HG03159 (cell line): ENCODE data around the gene PTPN1.
"Not testable (repeated sequence)": the region's sequence is repeated elsewhere in the genome, so short reads cannot be mapped to it uniquely, and the experiment has no call there.

Source experiments
- ATAC-seq: cut with Tn5 transposase; IDR thresholded peaks from one replicate; pipeline ENCODE4 v1.9.1; 2021; ENCODE audit warnings: mild to moderate bottlenecking, moderate library complexity; ENCODE audit not compliant: unreplicated experiment

The PTPN1 gene

GRCh38 chr20:50509923-50510705 lies at the start of gene PTPN1:
Gene PTPN1, plus strand, starts transcription at chr20:50510383. Its CDS starts 145 bp downstream, at chr20:50510528.
- ATAC-seq = peak; percentile 85

- no peak for ATAC-seq
Observed at GRCh38 chr20:50460608-50461267, 49.4 kb upstream of the PTPN1 start.

- ATAC-seq = no peak
Observed at GRCh38 chr20:50462093-50462690, 48.0 kb upstream of the PTPN1 start.

- peak; percentile 67 for ATAC-seq
Observed at GRCh38 chr20:50464026-50464724, 46.0 kb upstream of the PTPN1 start.

- ATAC-seq = no peak
Observed at GRCh38 chr20:50464725-50465650, 45.2 kb upstream of the PTPN1 start.

GRCh38 chr20:50467174-50467573 lies 43.0 kb upstream of the PTPN1 start:
- ATAC-seq = no peak

GRCh38 chr20:50467718-50468356 lies 42.3 kb upstream of the PTPN1 start:
- ATAC-seq = no peak

GRCh38 chr20:50468378-50468798 lies 41.8 kb upstream of the PTPN1 start:
- no peak for ATAC-seq

GRCh38 chr20:50469176-50469723 lies 40.9 kb upstream of the PTPN1 start:
- ATAC-seq = no peak

GRCh38 chr20:50469796-50470195 lies 40.4 kb upstream of the PTPN1 start:
- no peak for ATAC-seq

- no peak for ATAC-seq
Observed at GRCh38 chr20:50470264-50470858, 39.8 kb upstream of the PTPN1 start.

GRCh38 chr20:50471231-50471630 lies 39.0 kb upstream of the PTPN1 start:
- ATAC-seq = no peak

GRCh38 chr20:50472693-50473664 lies 37.2 kb upstream of the PTPN1 start:
- no peak for ATAC-seq

GRCh38 chr20:50474356-50474755 lies 35.8 kb upstream of the PTPN1 start:
- not testable (repeated sequence) for ATAC-seq

- no peak for ATAC-seq
Observed at GRCh38 chr20:50475681-50476292, 34.4 kb upstream of the PTPN1 start.

GRCh38 chr20:50477239-50477872 lies 32.8 kb upstream of the PTPN1 start:
- no peak for ATAC-seq
